Panc1 (cell line): ENCODE results near the gene PRRG4. TPM values are rescaled to one million over a fixed set of nuclear protein-coding genes. Genes with fewer than 3 reads are reported as not detected.
A peak's percentile ranks its signal among the peaks of the same experiment; 100 is the strongest.
"Not testable (repeated sequence)": the region's sequence is repeated elsewhere in the genome, so short reads cannot be mapped to it uniquely, and the experiment has no call there.

Source experiments
- ATAC-seq: fragments of 200-7000 bp; cut with Tn5 transposase; 2 replicates; pipeline ENCODE4 v1.9.1; 2020; ENCODE audit warnings: mild to moderate bottlenecking, moderate library complexity
- BruUV-seq: library from RNA; stranded (reverse); fragments of 400-500 nt; replicated peaks from 2 replicates; lab custom pipeline; 2021; lab: Mats Ljungman, UMichigan
- CTCF ChIA-PET: fragments of 300-600 bp; sonication (Branson Sonifier 250); formaldehyde crosslinking; loops from one replicate; lab custom pipeline; 2022; ENCODE audit warnings: antibody characterized with exemption; lab: Charles Lee
- POLR2A ChIA-PET: fragments of 300-600 bp; sonication (Branson Sonifier 250); formaldehyde crosslinking; loops from one replicate; lab custom pipeline; 2022; ENCODE audit warnings: antibody characterized with exemption; lab: Charles Lee
- DNase-seq: peaks from one replicate; pipeline ENCODE4 v3.0.0-alpha.2; 2010; ENCODE audit warnings: low read depth, low spot score
- H3K27ac ChIP-seq: 2 replicates; pipeline ENCODE4 v1.5.1; 2011; ENCODE audit warnings: mild to moderate bottlenecking, low read length, inconsistent platforms
- H3K27me3 ChIP-seq: fragments of 200-500 bp; sonication (Bioruptor generic); 2 replicates; pipeline ENCODE4 v1.6.0; 2014; ENCODE audit warnings: low read length, inconsistent platforms; ENCODE audit not compliant: control insufficient read depth, insufficient read depth
- H3K36me3 ChIP-seq: fragments of 200-500 bp; sonication (Bioruptor generic); 2 replicates; pipeline ENCODE4 v1.5.1; 2014; ENCODE audit warnings: inconsistent platforms, mild to moderate bottlenecking, low read length, moderate library complexity; ENCODE audit not compliant: control insufficient read depth, insufficient read depth
- H3K4me1 ChIP-seq: 2 replicates; pipeline ENCODE4 v1.5.1; 2011; ENCODE audit warnings: inconsistent platforms, mild to moderate bottlenecking, low read length, moderate library complexity; ENCODE audit not compliant: control insufficient read depth, insufficient read depth
- H3K4me3 ChIP-seq, 2 experiments: 2 replicates each; pipeline ENCODE4 v1.5.1; 2011 to 2012; ENCODE audit warnings: low read depth in 2 of 2, low read length in 2 of 2, mild to moderate bottlenecking in 2 of 2, inconsistent platforms in 1 of 2, moderate library complexity in 1 of 2
- H3K9me3 ChIP-seq: fragments of 200-500 bp; sonication (Bioruptor generic); 2 replicates; pipeline ENCODE4 v1.5.1; 2014; ENCODE audit warnings: low read depth, mild to moderate bottlenecking, inconsistent platforms, low read length, moderate library complexity; ENCODE audit not compliant: control insufficient read depth, insufficient read depth
- CTCF ChIP-seq: fragments of 450-650 bp; IDR thresholded peaks from 2 replicates; pipeline ENCODE4 v1.5.1; 2017; ENCODE audit warnings: mild to moderate bottlenecking
- REST ChIP-seq, 2 experiments: IDR thresholded peaks; 2 replicates each; pipeline ENCODE4 v1.6.1; 2011 to 2012; ENCODE audit warnings: low read depth in 2 of 2, control low read depth in 1 of 2, low read length in 1 of 2, mild to moderate bottlenecking in 1 of 2, moderate library complexity in 1 of 2; ENCODE audit not compliant: insufficient read depth in 1 of 2
- SIN3A ChIP-seq: IDR thresholded peaks from 2 replicates; pipeline ENCODE4 v1.6.1; 2012; ENCODE audit warnings: low read depth, mild to moderate bottlenecking, low read length, moderate library complexity, borderline replicate concordance; ENCODE audit not compliant: insufficient read depth
- TCF7L2 ChIP-seq: IDR thresholded peaks from 2 replicates; pipeline ENCODE4 v1.6.1; 2011; ENCODE audit warnings: mild to moderate bottlenecking, low read depth, low read length, inconsistent platforms
- in situ Hi-C: cut with HindIII; loops from 2 replicates; pipeline ENCODE4 v1.10.0; 2016; ENCODE audit warnings: low sequenced_read_pairs, low pct_unique_long_range_greater_than_20kb
- intact Hi-C: fragments of 100-400 bp; cut with micrococcal nuclease; formaldehyde crosslinking; loops from one replicate; pipeline ENCODE4 v1.10.0; 2022; ENCODE audit not compliant: unreplicated experiment
- total RNA-seq: library from RNA; stranded (reverse); gene quantifications from one replicate; pipeline ENCODE4 v1.2.1, GENCODE V29; 2021; ENCODE audit not compliant: unreplicated experiment

PRRG4 gene
- total RNA-seq, 1 experiment from 2014 or later = 0.87 TPM

- in situ Hi-C loops (no loop called here), intact Hi-C loops (no loop called here)
- no peak for DNase-seq
- Histone ChIP-seq H3K27me3 (no peaks in the 10 kb centered on the region), H3K4me1 (no peaks in the 10 kb centered on the region), H3K9me3 (no peaks in the 10 kb centered on the region), H3K27ac (no peak overlapping the region), H3K36me3 (no peaks in the 10 kb centered on the region), H3K4me3 (no peak overlapping the region)
- POLR2A ChIA-PET = no interaction called here
- no peak for ATAC-seq
- BruUV-seq = no TSS peak
- no peak for TF ChIP-seq CTCF
- CTCF ChIA-PET = no interaction called here
Observed at GRCh38 chr11:32864555-32864954, 34.8 kb downstream of the PRRG4 start.

- H3K36me3 ChIP-seq, H3K27me3 ChIP-seq, H3K9me3 ChIP-seq, DNase-seq, ATAC-seq, H3K4me1 ChIP-seq, POLR2A ChIA-PET, BruUV-seq, in situ Hi-C loops, H3K4me3 ChIP-seq, CTCF ChIA-PET, H3K27ac ChIP-seq, intact Hi-C loops: not testable (repeated sequence)
Observed at GRCh38 chr11:32868752-32869151, 39.0 kb downstream of the PRRG4 start.

GRCh38 chr11:32870676-32871075 is 40.9 kb downstream of the PRRG4 start:
- no peak overlapping the region for H3K4me3 ChIP-seq
- no peaks in the 10 kb centered on the region for H3K9me3 ChIP-seq
- POLR2A ChIA-PET = no interaction called here
- H3K27me3 ChIP-seq = peaks cover 3% of the 10 kb centered on the region; the same call in 1 of the 2 replicates
- intact Hi-C loops = no loop called here
- H3K36me3 ChIP-seq = no peaks in the 10 kb centered on the region
- TF ChIP-seq CTCF (peak; percentile 71), SIN3A (no peak)
- in situ Hi-C loops = no loop called here
- no TSS peak for BruUV-seq
- CTCF ChIA-PET = no interaction called here
- H3K4me1 ChIP-seq = no peaks in the 10 kb centered on the region
- no peak overlapping the region for H3K27ac ChIP-seq
- DNase-seq (no peak), ATAC-seq (peak; percentile 88)

GRCh38 chr11:32874132-32874531 is 44.4 kb downstream of the PRRG4 start:
- no TSS peak for BruUV-seq
- in situ Hi-C loops (no loop called here), intact Hi-C loops (no loop called here)
- no peaks in the 10 kb centered on the region for H3K36me3 ChIP-seq
- no peak overlapping the region for H3K27ac ChIP-seq
- no peaks in the 10 kb centered on the region for H3K9me3 ChIP-seq
- H3K27me3 ChIP-seq = peaks cover 3% of the 10 kb centered on the region; the same call in 1 of the 2 replicates
- POLR2A ChIA-PET = no interaction called here
- H3K4me1 ChIP-seq = no peaks in the 10 kb centered on the region
- CTCF ChIA-PET = no interaction called here
- H3K4me3 ChIP-seq = no peak overlapping the region
- TF ChIP-seq TCF7L2 (no peak), SIN3A (no peak), REST (IDR thresholded peaks at IDR 0.05; ENCODE audit: insufficient read depth in 1 of 2, low read depth in 2 of 2, low read length in 1 of 2) (no peak)
- no peak for DNase-seq
- no peak for ATAC-seq
